Left ventricle myocardium inferior (tissue), 1 donor: ENCODE results near the gene AZU1. TPM values are rescaled to one million over a fixed set of nuclear protein-coding genes. Genes with fewer than 3 reads are reported as not detected.

Source experiments
- DNase-seq: peaks from one replicate; pipeline ENCODE4 v3.0.0-alpha.2; 2020
- H3K27ac ChIP-seq: fragments of 200-600 bp; replicated peaks from 2 replicates; pipeline ENCODE4 v1.8.0; 2021
- H3K27me3 ChIP-seq: fragments of 200-600 bp; 2 replicates; pipeline ENCODE4 v1.8.0; 2021; ENCODE audit warnings: low read depth
- H3K36me3 ChIP-seq: fragments of 200-600 bp; 2 replicates; pipeline ENCODE4 v1.8.0; 2021
- H3K4me1 ChIP-seq: fragments of 200-600 bp; 2 replicates; pipeline ENCODE4 v1.8.0; 2021
- H3K4me3 ChIP-seq: fragments of 200-600 bp; 2 replicates; pipeline ENCODE4 v1.8.0; 2021; ENCODE audit warnings: mild to moderate bottlenecking, moderate library complexity
- H3K9me3 ChIP-seq: fragments of 200-600 bp; replicated peaks from 2 replicates; pipeline ENCODE4 v1.8.0; 2021
- intact Hi-C: fragments of 100-400 bp; cut with micrococcal nuclease; formaldehyde crosslinking; loops from one replicate; pipeline ENCODE4 v1.11.0; 2022
- total RNA-seq: library from RNA; stranded (reverse); fragmentation: NEBNext Ultra II Directional; extraction: Animal tissue kit (Norgen Biotek cat#: 25700); gene quantifications from one replicate; pipeline ENCODE4 v1.2.1, GENCODE V29; 2021
- TF ChIP-seq, protein P1 (sequence below): fragments of 200-600 bp; IDR thresholded peaks from 2 replicates; pipeline ENCODE4 v1.8.0; 2021; ENCODE audit warnings: antibody characterized with exemption, mild to moderate bottlenecking, borderline replicate concordance
- donor health status: DM: no; HTN: yes; CAD: no; lungs with severe emphysema.

AZU1 gene
- total RNA-seq, 1 donor from 2014 or later: not detected

DNA sequence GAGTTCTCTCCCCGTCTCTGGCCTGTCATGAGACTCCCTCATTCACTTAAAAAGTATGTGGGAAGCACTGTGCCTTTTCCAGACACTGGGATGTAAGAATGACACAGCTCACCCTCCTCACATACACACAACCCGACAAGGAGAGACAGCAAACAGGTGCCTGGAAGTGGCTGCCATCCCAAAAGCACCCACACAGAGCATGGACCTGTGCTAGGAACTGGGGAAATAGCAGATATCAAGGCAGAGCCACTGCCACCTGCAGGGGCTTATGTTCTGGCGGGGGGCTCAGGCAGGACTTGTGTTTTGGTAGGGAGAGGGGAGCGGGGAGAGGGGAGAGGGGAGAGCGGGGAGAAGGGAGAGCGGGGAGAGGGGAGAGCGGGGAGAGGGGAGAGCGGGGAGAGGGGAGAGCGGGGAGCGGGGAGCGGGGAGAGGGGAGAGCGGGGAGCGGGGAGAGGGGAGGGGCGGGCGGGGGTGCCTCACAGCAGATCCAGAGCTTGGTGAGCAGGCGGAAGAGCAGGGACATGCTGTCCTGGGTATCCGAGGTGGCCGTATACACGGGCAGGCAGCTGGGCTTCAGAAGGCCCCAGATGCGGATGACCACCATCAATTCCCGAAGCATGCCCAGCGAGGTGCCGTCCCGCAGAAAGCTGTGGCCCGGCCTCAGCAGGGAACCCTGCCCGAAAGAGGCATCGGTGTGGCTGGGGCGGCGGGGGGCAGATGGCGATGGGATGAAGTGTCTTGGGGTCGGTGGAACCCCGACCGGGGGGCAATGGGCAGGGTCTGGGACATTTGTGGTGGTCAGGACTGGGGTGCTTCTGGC, 44.0 kb downstream of the AZU1 start:
- intact Hi-C loops: no loop called here
- H3K27ac ChIP-seq: peak overlapping the region; percentile 84
- H3K27me3 ChIP-seq: no peaks in the 10 kb centered on the region
- peaks cover 41% of the 10 kb centered on the region for H3K4me1 ChIP-seq
- H3K4me3 ChIP-seq: peak overlapping the region; percentile 45
- no peaks in the 10 kb centered on the region for H3K9me3 ChIP-seq
- DNase-seq: no peak
- TF ChIP-seq, protein P1, sequence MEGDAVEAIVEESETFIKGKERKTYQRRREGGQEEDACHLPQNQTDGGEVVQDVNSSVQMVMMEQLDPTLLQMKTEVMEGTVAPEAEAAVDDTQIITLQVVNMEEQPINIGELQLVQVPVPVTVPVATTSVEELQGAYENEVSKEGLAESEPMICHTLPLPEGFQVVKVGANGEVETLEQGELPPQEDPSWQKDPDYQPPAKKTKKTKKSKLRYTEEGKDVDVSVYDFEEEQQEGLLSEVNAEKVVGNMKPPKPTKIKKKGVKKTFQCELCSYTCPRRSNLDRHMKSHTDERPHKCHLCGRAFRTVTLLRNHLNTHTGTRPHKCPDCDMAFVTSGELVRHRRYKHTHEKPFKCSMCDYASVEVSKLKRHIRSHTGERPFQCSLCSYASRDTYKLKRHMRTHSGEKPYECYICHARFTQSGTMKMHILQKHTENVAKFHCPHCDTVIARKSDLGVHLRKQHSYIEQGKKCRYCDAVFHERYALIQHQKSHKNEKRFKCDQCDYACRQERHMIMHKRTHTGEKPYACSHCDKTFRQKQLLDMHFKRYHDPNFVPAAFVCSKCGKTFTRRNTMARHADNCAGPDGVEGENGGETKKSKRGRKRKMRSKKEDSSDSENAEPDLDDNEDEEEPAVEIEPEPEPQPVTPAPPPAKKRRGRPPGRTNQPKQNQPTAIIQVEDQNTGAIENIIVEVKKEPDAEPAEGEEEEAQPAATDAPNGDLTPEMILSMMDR: no peak
- peaks cover 31% of the 10 kb centered on the region for H3K36me3 ChIP-seq

DNA sequence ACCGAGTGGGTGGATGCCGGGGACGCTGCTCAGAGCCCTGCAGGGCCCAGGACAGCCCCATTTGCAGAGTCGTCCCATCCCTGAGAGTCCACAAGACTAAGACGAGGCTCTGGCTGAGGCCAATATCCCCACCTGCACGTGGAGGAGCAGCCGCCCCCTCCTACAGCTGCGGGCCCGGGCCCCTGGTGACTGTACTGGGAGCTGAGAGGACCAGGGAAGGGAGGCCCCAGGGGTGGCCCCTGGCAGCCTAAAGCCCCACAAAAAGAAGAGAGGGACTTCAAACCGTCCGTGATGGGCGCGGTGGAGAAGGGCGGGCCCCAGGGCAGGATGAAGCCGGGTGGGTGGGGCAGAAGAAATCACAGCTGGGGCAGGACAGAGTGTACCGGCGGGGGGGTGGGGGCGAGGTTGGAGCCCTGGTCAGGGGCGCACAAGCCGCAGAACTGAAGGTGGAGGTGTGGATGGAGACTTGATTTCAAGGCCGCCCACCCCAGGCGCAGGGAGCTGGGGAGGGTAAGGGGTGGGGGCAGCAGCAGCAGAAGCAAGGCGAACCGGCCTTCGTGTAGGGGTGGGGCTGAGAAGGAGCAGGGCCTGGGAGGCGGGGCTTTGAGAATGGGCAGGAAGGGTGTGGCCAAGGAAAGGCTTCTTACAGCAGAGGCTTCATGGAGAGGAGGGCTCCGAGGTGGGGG, 44.8 kb downstream of the AZU1 start:
- peak; percentile 75 for DNase-seq

DNA sequence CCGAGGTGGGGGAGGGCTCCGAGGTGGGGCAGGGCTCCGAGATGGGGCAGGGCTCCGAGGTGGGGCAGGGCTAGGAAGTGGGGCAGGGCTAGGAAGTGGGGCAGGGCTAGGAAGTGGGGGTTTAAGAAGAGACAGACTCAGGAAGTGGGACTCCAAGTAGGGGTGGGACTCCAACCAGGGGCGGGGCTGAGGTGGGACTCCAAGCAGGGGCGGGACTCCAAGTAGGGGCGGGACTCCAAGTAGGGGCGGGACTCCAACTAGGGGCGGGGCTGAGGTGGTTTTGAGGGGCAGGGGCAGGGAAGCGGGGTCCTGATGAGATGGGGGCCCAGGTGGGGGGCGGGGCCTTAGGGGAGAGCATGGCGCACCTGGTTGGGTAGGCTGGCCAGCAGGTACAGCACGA, 45.4 kb downstream of the AZU1 start:
- no peak overlapping the region for H3K4me3 ChIP-seq
- peak overlapping the region; percentile 63 for H3K27ac ChIP-seq
- no peaks in the 10 kb centered on the region for H3K27me3 ChIP-seq
- H3K36me3 ChIP-seq: peaks cover 32% of the 10 kb centered on the region
- TF ChIP-seq, protein P1: no peak
- no peak for DNase-seq
- H3K9me3 ChIP-seq: no peaks in the 10 kb centered on the region
- H3K4me1 ChIP-seq: peaks cover 35% of the 10 kb centered on the region
- intact Hi-C loops: no loop called here

More for the DNA sequence above, 44.8 kb downstream of the AZU1 start:
- Histone ChIP-seq H3K4me1 (peaks cover 41% of the 10 kb centered on the region), H3K9me3 (no peaks in the 10 kb centered on the region), H3K36me3 (peaks cover 38% of the 10 kb centered on the region), H3K27ac (peak overlapping the region; percentile 84), H3K4me3 (peak overlapping the region; percentile 45), H3K27me3 (no peaks in the 10 kb centered on the region)
- TF ChIP-seq, protein P1: no peak
- intact Hi-C loops: no loop called here

DNA sequence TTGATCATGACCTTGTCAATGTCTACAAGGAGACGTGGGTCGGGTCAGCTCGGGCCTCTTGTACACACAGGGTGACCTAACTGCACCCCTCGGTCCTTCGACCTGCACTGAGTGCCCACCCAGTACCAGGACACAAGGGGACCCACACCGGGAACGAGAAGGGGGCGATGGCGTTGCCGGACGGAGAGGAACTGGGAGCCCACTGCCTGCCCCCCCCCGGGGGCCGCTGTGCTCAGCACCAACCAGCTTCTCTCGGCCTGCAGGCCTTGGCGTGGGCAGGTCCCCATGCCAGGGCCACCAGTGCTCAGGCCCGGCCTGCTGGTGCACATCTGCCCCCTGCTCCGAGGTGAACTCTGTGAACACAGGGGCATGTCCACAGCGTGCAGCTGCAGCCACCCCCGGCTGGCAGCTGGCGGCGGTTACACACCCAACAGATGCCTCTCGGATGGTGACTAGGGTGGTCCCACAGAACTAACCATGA, 46.0 kb downstream of the AZU1 start:
- H3K27me3 ChIP-seq: no peaks in the 10 kb centered on the region
- H3K36me3 ChIP-seq: peaks cover 28% of the 10 kb centered on the region
- intact Hi-C loops: no loop called here

DNA sequence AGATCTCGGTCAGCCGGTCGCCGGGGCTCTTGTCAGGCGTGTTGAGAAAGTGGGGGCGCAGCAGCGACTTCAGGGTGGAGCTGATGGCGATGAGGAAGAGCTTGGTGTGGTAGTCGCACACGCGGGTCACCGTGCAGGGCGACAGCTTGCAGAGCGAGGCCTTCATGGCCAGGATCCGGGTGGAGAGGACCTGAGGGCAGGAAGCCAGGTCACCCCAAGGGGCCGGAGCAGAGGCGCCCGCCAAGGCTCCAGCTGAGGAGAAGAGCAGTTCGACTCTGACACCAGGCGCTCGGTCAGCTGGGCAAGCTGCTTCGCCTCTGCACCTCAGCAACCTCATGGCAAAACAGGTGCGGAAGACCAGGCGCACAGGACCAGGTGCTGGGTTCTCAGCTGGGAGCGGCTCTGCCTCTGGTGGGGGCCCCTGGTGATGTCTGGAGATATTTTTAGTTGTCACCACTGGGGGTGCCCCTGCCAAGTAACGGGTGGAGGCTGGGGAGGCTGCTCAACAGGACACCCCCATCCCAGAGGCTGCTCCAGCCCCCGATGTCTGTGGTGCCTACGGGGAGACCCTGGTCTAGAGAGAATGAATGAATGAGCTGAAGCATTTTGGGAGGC, 47.7 kb downstream of the AZU1 start:
- intact Hi-C loops: no loop called here
- Histone ChIP-seq H3K4me3 (no peak overlapping the region), H3K9me3 (no peaks in the 10 kb centered on the region), H3K27ac (no peak overlapping the region), H3K4me1 (peaks cover 16% of the 10 kb centered on the region), H3K36me3 (peaks cover 34% of the 10 kb centered on the region), H3K27me3 (no peaks in the 10 kb centered on the region)
- TF ChIP-seq, protein P1: no peak
- no peak for DNase-seq

More for the DNA sequence above, 46.0 kb downstream of the AZU1 start:
- peaks cover 30% of the 10 kb centered on the region for H3K4me1 ChIP-seq
- no peak for DNase-seq
- TF ChIP-seq, protein P1: no peak
- H3K27ac ChIP-seq: peak overlapping the region; percentile 63
- H3K4me3 ChIP-seq: no peak overlapping the region
- H3K9me3 ChIP-seq: no peaks in the 10 kb centered on the region
